Fibroblast of the aortic adventitia (primary cell): ENCODE measurements around the gene SEMG2. TPM values are rescaled to one million over a fixed set of nuclear protein-coding genes. Genes with fewer than 3 reads are reported as not detected.

ENCODE experiments used
- DNase-seq: peaks from one replicate; pipeline ENCODE4 v3.0.0-alpha.2; 2010; ENCODE audit warnings: low read depth
- H3K4me3 ChIP-seq: 2 replicates; pipeline ENCODE4 v1.5.1; 2011; ENCODE audit warnings: low read depth, mild to moderate bottlenecking, control low read depth, low read length, moderate library complexity
- total RNA-seq: library from RNA; depleted of rRNA; stranded (reverse); fragments of >200 nt; gene quantifications from 2 replicates; pipeline ENCODE4 v1.2.3, GENCODE V29; 2012; ENCODE audit warnings: low replicate concordance
- TF ChIP-seq, protein P1 (sequence below): IDR thresholded peaks from 2 replicates; pipeline ENCODE4 v1.5.1; 2011; ENCODE audit warnings: mild to moderate bottlenecking, low read length, control low read depth, inconsistent platforms; ENCODE audit not compliant: insufficient read depth

SEMG2 gene
- not detected in 2 replicates for total RNA-seq

- H3K4me3 ChIP-seq: no peak within 1 kb of the TSS
- TF ChIP-seq, protein P1, sequence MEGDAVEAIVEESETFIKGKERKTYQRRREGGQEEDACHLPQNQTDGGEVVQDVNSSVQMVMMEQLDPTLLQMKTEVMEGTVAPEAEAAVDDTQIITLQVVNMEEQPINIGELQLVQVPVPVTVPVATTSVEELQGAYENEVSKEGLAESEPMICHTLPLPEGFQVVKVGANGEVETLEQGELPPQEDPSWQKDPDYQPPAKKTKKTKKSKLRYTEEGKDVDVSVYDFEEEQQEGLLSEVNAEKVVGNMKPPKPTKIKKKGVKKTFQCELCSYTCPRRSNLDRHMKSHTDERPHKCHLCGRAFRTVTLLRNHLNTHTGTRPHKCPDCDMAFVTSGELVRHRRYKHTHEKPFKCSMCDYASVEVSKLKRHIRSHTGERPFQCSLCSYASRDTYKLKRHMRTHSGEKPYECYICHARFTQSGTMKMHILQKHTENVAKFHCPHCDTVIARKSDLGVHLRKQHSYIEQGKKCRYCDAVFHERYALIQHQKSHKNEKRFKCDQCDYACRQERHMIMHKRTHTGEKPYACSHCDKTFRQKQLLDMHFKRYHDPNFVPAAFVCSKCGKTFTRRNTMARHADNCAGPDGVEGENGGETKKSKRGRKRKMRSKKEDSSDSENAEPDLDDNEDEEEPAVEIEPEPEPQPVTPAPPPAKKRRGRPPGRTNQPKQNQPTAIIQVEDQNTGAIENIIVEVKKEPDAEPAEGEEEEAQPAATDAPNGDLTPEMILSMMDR: no peak
- DNase-seq: no peak
These were observed at the start of gene SEMG2 for GRCh38 chr20:45221076-45221475. TSS of gene SEMG2 (plus strand) at chr20:45221373. CDS start at chr20:45221390, 17 bp downstream.

DNA sequence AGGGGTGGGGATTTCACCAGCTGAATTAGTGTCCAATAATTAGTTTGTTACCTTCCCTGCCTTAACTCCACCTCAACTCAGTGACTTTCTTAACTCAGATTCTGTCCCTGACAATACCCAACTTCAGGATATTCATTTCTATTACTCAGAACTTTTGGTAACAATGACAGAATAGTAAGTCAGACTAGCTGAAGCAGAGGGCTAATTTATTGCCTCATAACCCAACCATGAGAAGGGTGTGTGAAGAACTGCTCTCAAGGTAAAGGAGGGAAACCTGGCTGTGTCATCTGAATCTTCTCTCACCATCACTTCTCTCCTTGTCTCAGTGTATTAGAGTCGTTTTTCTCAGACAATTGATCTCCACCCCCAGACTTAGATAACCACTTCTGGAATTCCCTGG lies 47.7 kb upstream of the SEMG2 start:
- no peak for DNase-seq
- no peak overlapping the region for H3K4me3 ChIP-seq
- TF ChIP-seq, protein P1: no peak

DNA sequence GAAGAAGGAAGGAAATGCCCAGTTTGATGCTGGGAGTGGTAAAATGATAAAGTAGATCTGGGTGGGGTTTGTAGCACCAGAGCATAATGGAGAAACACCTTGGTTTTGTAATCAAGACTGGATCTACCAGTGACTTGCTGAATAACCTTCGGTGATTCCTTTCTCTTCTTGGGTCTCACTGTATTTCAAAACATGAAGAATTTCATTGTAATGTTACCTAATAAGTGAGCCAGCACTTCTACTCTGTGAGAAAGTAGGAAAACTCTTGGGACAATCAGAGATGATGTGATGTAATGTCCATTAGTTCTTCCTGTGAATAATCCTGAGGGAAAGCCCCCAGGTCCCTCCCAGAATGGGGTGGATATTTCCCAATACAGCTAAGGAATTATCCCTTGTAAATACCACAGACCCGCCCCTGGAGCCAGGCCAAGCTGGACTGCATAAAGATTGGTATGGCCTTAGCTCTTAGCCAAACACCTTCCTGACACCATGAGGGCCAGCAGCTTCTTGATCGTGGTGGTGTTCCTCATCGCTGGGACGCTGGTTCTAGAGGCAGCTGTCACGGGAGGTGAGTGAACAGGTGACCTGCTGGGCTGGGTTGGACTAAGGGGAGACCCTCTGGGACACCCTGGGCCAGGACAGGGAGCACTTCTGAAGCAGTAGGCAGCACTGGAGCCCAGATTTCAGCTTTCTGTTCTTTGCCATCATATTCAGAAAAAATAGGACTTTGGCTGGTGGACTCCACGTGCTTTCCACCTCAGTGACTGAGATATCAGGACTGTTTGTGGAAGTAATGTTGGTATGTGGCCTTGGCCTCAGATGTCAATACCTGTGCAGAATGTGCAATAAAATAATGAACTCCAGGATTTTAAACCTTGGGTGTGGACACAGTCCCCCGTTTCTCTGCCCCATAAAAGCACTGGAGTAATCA lies 46.5 kb upstream of the SEMG2 start, which contains the start of gene PI3:
TSS of gene PI3 (plus strand) at position 469 of the 931 bp plus-strand sequence. CDS start at position 490, 21 bp downstream.
- H3K4me3 ChIP-seq: no peak within 1 kb of the TSS
- TF ChIP-seq, protein P1: no peak
- peak; percentile 32 for DNase-seq

- no peak overlapping the region for H3K4me3 ChIP-seq
- DNase-seq: no peak
- TF ChIP-seq, protein P1: no peak
These were observed 44.5 kb upstream of the SEMG2 start for GRCh38 chr20:45176526-45177267.

- DNase-seq: peak; percentile 6
- TF ChIP-seq, protein P1: no peak
- no peak overlapping the region for H3K4me3 ChIP-seq
These were observed 42.0 kb upstream of the SEMG2 start for GRCh38 chr20:45179166-45179565.

- TF ChIP-seq, protein P1: no peak
- H3K4me3 ChIP-seq: no peak overlapping the region
- peak; percentile 3 for DNase-seq
These were observed 39.5 kb upstream of the SEMG2 start for GRCh38 chr20:45181639-45182038.
